ENCODE data around the gene NFIX. TPM values are rescaled to one million over a fixed set of nuclear protein-coding genes. Genes with fewer than 3 reads are reported as not detected.

Gene NFIX
- total and polyA plus RNA-seq, 9 of the 15 experiments (the other 6 are each of a cell fraction or from before 2014, with no cell fraction given) = 0.28 to 26.8 (median 5.4) TPM

DNA sequence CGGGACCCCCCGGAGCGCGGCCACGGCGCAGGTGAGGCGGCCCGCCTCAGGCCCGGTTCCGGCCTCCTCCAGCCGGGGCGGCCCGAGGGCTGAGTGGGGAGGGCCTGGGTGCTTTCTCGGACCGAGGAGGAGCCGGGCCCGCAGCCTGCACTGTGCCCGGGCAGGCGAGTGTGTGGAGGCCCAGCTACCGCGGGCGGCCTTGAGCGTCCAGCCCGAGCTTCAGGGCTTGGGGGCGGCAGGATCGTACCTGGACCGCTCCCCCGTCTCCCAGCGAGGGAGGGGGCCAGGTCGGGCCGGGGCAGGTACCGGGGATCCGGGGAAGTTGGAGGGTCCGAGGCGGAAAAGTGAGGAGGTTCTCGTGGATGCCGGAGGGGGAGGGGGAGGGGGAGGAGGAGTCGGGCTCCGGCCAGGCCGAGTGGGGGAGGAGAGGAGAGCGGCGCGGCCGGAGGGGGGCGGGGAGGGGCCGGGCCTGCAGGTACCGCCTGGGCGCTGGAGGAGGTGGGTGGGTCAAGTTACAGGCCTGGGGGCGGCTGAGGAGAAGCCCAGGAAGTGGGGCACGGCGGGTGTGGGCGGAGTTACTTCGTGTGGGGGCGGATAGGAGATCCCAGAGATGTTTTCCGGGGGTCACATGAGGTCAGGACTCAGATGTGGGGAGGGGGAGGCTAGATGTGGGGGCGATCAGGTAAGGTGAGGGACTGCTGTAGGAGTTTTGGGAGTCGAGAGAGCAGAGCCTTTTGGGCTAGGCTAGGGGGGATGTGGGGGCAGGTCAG, 123.3 kb downstream of the NFIX start (continued):
- TF ChIP-seq, protein P1, sequence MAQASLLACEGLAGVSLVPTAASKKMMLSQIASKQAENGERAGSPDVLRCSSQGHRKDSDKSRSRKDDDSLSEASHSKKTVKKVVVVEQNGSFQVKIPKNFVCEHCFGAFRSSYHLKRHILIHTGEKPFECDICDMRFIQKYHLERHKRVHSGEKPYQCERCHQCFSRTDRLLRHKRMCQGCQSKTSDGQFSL (CRISPR knock-in tag; IDR thresholded peaks at IDR 0.05) = no peak
- TF ChIP-seq, protein P1 (tag; IDR thresholded peaks at IDR 0.05) = peak in 1 of 2 experiments; percentile 67; a peak in 1 of 4 replicates
- TF ChIP-seq KLF10 (CRISPR knock-in tag; IDR thresholded peaks at IDR 0.05) (no peak), STAT5B (CRISPR knock-in tag; IDR thresholded peaks at IDR 0.05) (no peak)
- TF ChIP-seq, protein P2, sequence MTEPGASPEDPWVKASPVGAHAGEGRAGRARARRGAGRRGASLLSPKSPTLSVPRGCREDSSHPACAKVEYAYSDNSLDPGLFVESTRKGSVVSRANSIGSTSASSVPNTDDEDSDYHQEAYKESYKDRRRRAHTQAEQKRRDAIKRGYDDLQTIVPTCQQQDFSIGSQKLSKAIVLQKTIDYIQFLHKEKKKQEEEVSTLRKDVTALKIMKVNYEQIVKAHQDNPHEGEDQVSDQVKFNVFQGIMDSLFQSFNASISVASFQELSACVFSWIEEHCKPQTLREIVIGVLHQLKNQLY (CRISPR knock-in tag; conservative IDR thresholded peaks at IDR 0.05) = no peak

DNA sequence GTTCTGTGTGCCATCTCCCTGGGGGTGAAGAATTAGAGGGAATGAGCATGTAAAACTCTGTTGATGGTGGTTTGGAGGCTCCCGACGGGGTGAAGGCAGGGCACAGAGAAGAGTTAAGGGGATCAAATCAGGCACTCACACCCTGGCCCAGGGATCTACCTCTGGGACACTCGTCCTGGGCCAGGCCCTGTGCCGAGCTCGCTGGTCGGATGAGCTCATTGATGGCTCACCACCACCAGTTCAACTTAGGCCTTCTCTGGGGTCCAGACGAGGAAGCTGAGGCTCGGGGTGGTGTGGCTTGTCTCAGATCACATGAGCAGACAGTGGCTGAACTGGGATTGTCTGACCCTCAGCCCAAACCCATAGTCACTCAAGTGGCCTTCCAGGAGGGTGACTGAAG, 124.4 kb downstream of the NFIX start:
- BruUV-seq (replicated peaks) = no TSS peak
- FAIRE-seq (no peak), DNase-seq (ENCODE audit: extremely low read depth in 1 of 4, low spot score in 3 of 4) (no peak), ATAC-seq (no peak)
- Histone ChIP-seq H3K9me3 (replicated peaks; ENCODE audit: control insufficient read depth, insufficient read depth, low read depth, low read length) (no peaks in the 10 kb centered on the region), H4K20me1 (replicated peaks; ENCODE audit: control insufficient read depth, insufficient read depth, low read length) (peaks cover 48% of the 10 kb centered on the region), H3K4me2 (ENCODE audit: insufficient read depth, low read length) (peak overlapping the region; percentile 88), H3K36me3 (ENCODE audit: control insufficient read depth, insufficient read depth, low read length) (peaks cover 63% of the 10 kb centered on the region), H3K79me2 (ENCODE audit: control insufficient read depth, insufficient read depth, low read length) (peaks cover 95% of the 10 kb centered on the region), H3K27me3 (ENCODE audit: control insufficient read depth in 2 of 2, insufficient read depth in 2 of 2, low read length in 2 of 2) (no peaks in the 10 kb centered on the region), H3K9me1 (ENCODE audit: control insufficient read depth, insufficient read depth, low read length) (peaks cover 12% of the 10 kb centered on the region), H3K9ac (ENCODE audit: insufficient read depth in 1 of 2, low read depth in 2 of 2, low read length in 2 of 2) (peak overlapping the region; percentile 62 to 97), H2AFZ (ENCODE audit: low read depth, low read length) (no peak overlapping the region), H3K4me1 (replicated peaks in 1 of 2; ENCODE audit: control insufficient read depth in 2 of 2, insufficient read depth in 2 of 2, low read length in 2 of 2) (peaks cover 21 to 56% of the 10 kb centered on the region in 2 experiments; a peak in 4 of 5 replicates), H3K27ac (ENCODE audit: extremely low read depth, low read depth, low read length) (peak overlapping the region; percentile 95), H3K4me3 (peak overlapping the region; percentile 99; the same call in 1 of the 2 replicates)
- in situ Hi-C loops (cut with MboI) (no loop called here), intact Hi-C loops (cut with micrococcal nuclease) (loop anchor here (2.0 kb wide), 1 partner anchor 31 kb away; the partner anchor contains the start of genes IER2 and STX10)
- 63% methylated on average over 6 of the region's 8 CpGs for WGBS (ENCODE audit: insufficient coverage, low coverage, missing lambda C conversion rate)
- ChIA-PET CTCF (ENCODE audit: low intra/inter-chr PET ratio) (no interaction called here), POLR2A (interaction anchor here (0.5 to 4.9 kb wide), 12 partner anchors 9 to 42 kb away, joined by 3 to 31 read pairs (median 6); partner anchors contain the start of genes IER2 and STX10)
- TF ChIP-seq BRD4 (IDR thresholded peaks at IDR 0.05) (no peak), POLR2G (IDR thresholded peaks at IDR 0.05; ENCODE audit: low read depth, low read length) (0 out of 2 replicates have a peak, but pooled peaks have one; percentile 16), EHMT2 (IDR thresholded peaks at IDR 0.05) (no peak), SIN3B (IDR thresholded peaks at IDR 0.05; ENCODE audit: low read depth) (no peak), ARID2 (IDR thresholded peaks at IDR 0.05) (no peak)
- TF ChIP-seq, protein P3, sequence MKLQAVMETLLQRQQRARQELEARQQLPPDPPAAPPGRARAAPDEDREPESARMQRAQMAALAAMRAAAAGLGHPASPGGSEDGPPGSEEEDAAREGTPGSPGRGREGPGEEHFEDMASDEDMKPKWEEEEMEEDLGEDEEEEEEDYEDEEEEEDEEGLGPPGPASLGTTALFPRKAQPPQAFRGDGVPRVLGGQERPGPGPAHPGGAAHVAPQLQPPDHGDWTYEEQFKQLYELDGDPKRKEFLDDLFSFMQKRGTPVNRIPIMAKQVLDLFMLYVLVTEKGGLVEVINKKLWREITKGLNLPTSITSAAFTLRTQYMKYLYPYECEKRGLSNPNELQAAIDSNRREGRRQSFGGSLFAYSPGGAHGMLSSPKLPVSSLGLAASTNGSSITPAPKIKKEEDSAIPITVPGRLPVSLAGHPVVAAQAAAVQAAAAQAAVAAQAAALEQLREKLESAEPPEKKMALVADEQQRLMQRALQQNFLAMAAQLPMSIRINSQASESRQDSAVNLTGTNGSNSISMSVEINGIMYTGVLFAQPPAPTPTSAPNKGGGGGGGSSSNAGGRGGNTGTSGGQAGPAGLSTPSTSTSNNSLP (IDR thresholded peaks at IDR 0.05; ENCODE audit: borderline replicate concordance, low read depth, low read length) = no peak
- TF ChIP-seq, protein P4, sequence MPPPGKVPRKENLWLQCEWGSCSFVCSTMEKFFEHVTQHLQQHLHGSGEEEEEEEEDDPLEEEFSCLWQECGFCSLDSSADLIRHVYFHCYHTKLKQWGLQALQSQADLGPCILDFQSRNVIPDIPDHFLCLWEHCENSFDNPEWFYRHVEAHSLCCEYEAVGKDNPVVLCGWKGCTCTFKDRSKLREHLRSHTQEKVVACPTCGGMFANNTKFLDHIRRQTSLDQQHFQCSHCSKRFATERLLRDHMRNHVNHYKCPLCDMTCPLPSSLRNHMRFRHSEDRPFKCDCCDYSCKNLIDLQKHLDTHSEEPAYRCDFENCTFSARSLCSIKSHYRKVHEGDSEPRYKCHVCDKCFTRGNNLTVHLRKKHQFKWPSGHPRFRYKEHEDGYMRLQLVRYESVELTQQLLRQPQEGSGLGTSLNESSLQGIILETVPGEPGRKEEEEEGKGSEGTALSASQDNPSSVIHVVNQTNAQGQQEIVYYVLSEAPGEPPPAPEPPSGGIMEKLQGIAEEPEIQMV (tag; conservative IDR thresholded peaks at IDR 0.05; ENCODE audit: low read depth) = no peak
- TF ChIP-seq, protein P5, sequence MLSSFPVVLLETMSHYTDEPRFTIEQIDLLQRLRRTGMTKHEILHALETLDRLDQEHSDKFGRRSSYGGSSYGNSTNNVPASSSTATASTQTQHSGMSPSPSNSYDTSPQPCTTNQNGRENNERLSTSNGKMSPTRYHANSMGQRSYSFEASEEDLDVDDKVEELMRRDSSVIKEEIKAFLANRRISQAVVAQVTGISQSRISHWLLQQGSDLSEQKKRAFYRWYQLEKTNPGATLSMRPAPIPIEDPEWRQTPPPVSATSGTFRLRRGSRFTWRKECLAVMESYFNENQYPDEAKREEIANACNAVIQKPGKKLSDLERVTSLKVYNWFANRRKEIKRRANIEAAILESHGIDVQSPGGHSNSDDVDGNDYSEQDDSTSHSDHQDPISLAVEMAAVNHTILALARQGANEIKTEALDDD (IDR thresholded peaks at IDR 0.05) = no peak
